PC-9 (cell line): ENCODE results near the gene NTF3. TPM values are rescaled to one million over a fixed set of nuclear protein-coding genes. Genes with fewer than 3 reads are reported as not detected.

Experiments used
- BruUV-seq: library from RNA; stranded (reverse); fragments of 400-500 nt; replicated peaks from 2 replicates; lab custom pipeline; 2021; lab: Mats Ljungman, UMichigan
- CTCF ChIA-PET: fragments of 300-600 bp; sonication (Branson Sonifier 250); formaldehyde crosslinking; loops from one replicate; lab custom pipeline; 2022; ENCODE audit warnings: antibody characterized with exemption; lab: Charles Lee
- POLR2A ChIA-PET: fragments of 300-600 bp; sonication (Branson Sonifier 250); formaldehyde crosslinking; loops from one replicate; lab custom pipeline; 2022; ENCODE audit warnings: antibody characterized with exemption; ENCODE audit not compliant: unreplicated experiment; lab: Charles Lee
- DNase-seq, 2 experiments: peaks; one replicate each; pipeline versions ENCODE4 v3.0.0 to v3.0.0-alpha.2; 2015 to 2022; ENCODE audit warnings: mixed read lengths in 1 of 2
- H2AFZ ChIP-seq: fragments of 200-600 bp; sonication (generic); 2 replicates; pipeline ENCODE4 v1.8.1; 2017; ENCODE audit warnings: antibody characterized with exemption
- H3F3A ChIP-seq: fragments of 200-600 bp; sonication (generic); 2 replicates; pipeline ENCODE4 v1.8.1; 2017; ENCODE audit warnings: antibody characterized with exemption, mild to moderate bottlenecking, low read depth; ENCODE audit not compliant: insufficient read depth
- H3K27ac ChIP-seq: fragments of 200-600 bp; sonication (generic); 2 replicates; pipeline ENCODE4 v1.6.1; 2016; ENCODE audit warnings: mixed run types
- H3K27me3 ChIP-seq: fragments of 200-600 bp; sonication (generic); 2 replicates; pipeline ENCODE4 v1.6.1; 2016; ENCODE audit warnings: low read depth, mixed run types; ENCODE audit not compliant: insufficient read depth
- H3K36me3 ChIP-seq: fragments of 200-600 bp; sonication (generic); 2 replicates; pipeline ENCODE4 v1.6.1; 2016; ENCODE audit warnings: low read depth, mixed run types
- H3K4me1 ChIP-seq: fragments of 200-600 bp; sonication (generic); replicated peaks from 2 replicates; pipeline ENCODE4 v1.6.1; 2016; ENCODE audit warnings: mixed run types; ENCODE audit not compliant: insufficient read depth
- H3K4me2 ChIP-seq: fragments of 200-600 bp; sonication (generic); 2 replicates; pipeline ENCODE4 v1.6.1; 2017; ENCODE audit warnings: mixed run types
- H3K4me3 ChIP-seq: fragments of 200-600 bp; sonication (generic); 2 replicates; pipeline ENCODE4 v1.6.1; 2016; ENCODE audit warnings: mixed run types
- H3K79me2 ChIP-seq: fragments of 200-600 bp; sonication (generic); 2 replicates; pipeline ENCODE4 v1.6.1; 2017; ENCODE audit warnings: low read depth, mixed run types
- H3K9me2 ChIP-seq: fragments of 200-600 bp; sonication (generic); 2 replicates; pipeline ENCODE4 v1.8.1; 2017; ENCODE audit warnings: mild to moderate bottlenecking; ENCODE audit not compliant: insufficient read depth
- H3K9me3 ChIP-seq: fragments of 200-600 bp; sonication (generic); 2 replicates; pipeline ENCODE4 v1.8.1; 2016; ENCODE audit warnings: low read depth; ENCODE audit not compliant: insufficient read depth
- H4K20me1 ChIP-seq: fragments of 200-600 bp; sonication (generic); 2 replicates; pipeline ENCODE4 v1.8.1; 2017; ENCODE audit not compliant: insufficient read depth
- CTCF ChIP-seq: fragments of 200-600 bp; sonication (generic); conservative IDR thresholded peaks from 2 replicates; pipeline ENCODE4 v1.6.1; 2017; ENCODE audit warnings: mixed run types, antibody characterized with exemption, mild to moderate bottlenecking, moderate library complexity
- EZH2 ChIP-seq: fragments of 200-600 bp; sonication (generic); IDR thresholded peaks from 2 replicates; pipeline ENCODE4 v1.8.0; 2017; ENCODE audit warnings: antibody characterized with exemption, low read depth
- intact Hi-C: fragments of 100-400 bp; cut with micrococcal nuclease; formaldehyde crosslinking; loops from one replicate; pipeline ENCODE4 v1.10.0; 2022; ENCODE audit not compliant: unreplicated experiment
- total RNA-seq: library from RNA; stranded (reverse); gene quantifications from 2 replicates; pipeline ENCODE4 v1.2.3, GENCODE V29; 2021

Gene NTF3
- total RNA-seq, 1 experiment from 2014 or later, result not detected

- H4K20me1 ChIP-seq, result no peaks in the 10 kb centered on the region
- DNase-seq, result peak in 1 of 2 experiments; percentile 18
- BruUV-seq, result no TSS peak
- H3K4me2 ChIP-seq, result no peak overlapping the region
- no peaks in the 10 kb centered on the region for H3K79me2 ChIP-seq
- TF ChIP-seq EZH2 (no peak), CTCF (no peak)
- H3K9me2 ChIP-seq, result no peaks in the 10 kb centered on the region
- no peaks in the 10 kb centered on the region for H3K9me3 ChIP-seq
- H3K4me3 ChIP-seq, result no peak overlapping the region
- H3K36me3 ChIP-seq, result no peaks in the 10 kb centered on the region
- no peaks in the 10 kb centered on the region for H3K4me1 ChIP-seq
- intact Hi-C loops, result no loop called here
- H2AFZ ChIP-seq, result no peak overlapping the region
- H3K27ac ChIP-seq, result no peak overlapping the region
- POLR2A ChIA-PET, result no interaction called here
- CTCF ChIA-PET, result no interaction called here
- no peaks in the 10 kb centered on the region for H3F3A ChIP-seq
- H3K27me3 ChIP-seq, result peaks cover 47% of the 10 kb centered on the region
These were observed 29.6 kb upstream of the NTF3 start for GRCh38 chr12:5402009-5402935.

GRCh38 chr12:5403411-5403810 lies 28.5 kb upstream of the NTF3 start:
- H3K36me3 ChIP-seq, result no peaks in the 10 kb centered on the region
- no peaks in the 10 kb centered on the region for H3K4me1 ChIP-seq
- no peaks in the 10 kb centered on the region for H3K9me3 ChIP-seq
- H3K79me2 ChIP-seq, result no peaks in the 10 kb centered on the region
- no peaks in the 10 kb centered on the region for H3F3A ChIP-seq
- ChIA-PET POLR2A (no interaction called here), CTCF (no interaction called here)
- H4K20me1 ChIP-seq, result no peaks in the 10 kb centered on the region
- no TSS peak for BruUV-seq
- H3K4me3 ChIP-seq, result no peak overlapping the region
- H3K9me2 ChIP-seq, result no peaks in the 10 kb centered on the region
- H2AFZ ChIP-seq, result no peak overlapping the region
- no peak for TF ChIP-seq EZH2
- no peak for TF ChIP-seq CTCF
- no peak overlapping the region for H3K27ac ChIP-seq
- no peak for DNase-seq
- H3K4me2 ChIP-seq, result no peak overlapping the region
- peaks cover 47% of the 10 kb centered on the region for H3K27me3 ChIP-seq
- intact Hi-C loops, result no loop called here

GRCh38 chr12:5407034-5407856 lies 24.7 kb upstream of the NTF3 start:
- no peaks in the 10 kb centered on the region for H3K4me1 ChIP-seq
- no peaks in the 10 kb centered on the region for H3K36me3 ChIP-seq
- ChIA-PET CTCF (no interaction called here), POLR2A (no interaction called here)
- no peak overlapping the region for H3K27ac ChIP-seq
- BruUV-seq, result no TSS peak
- no peak overlapping the region for H2AFZ ChIP-seq
- intact Hi-C loops, result no loop called here
- peaks cover 22% of the 10 kb centered on the region; the same call in 1 of the 2 replicates for H3K27me3 ChIP-seq
- no peaks in the 10 kb centered on the region for H3K9me2 ChIP-seq
- no peaks in the 10 kb centered on the region for H3K9me3 ChIP-seq
- no peak overlapping the region for H3K4me3 ChIP-seq
- TF ChIP-seq CTCF (no peak), EZH2 (no peak)
- H4K20me1 ChIP-seq, result no peaks in the 10 kb centered on the region
- no peaks in the 10 kb centered on the region for H3F3A ChIP-seq
- H3K79me2 ChIP-seq, result no peaks in the 10 kb centered on the region
- no peak overlapping the region for H3K4me2 ChIP-seq
- DNase-seq, result peak in 1 of 2 experiments; percentile 18
